GM18951 (cell line): Measurements from ENCODE around the gene CCN2.

ENCODE experiments used
- POLR2A ChIP-seq: IDR thresholded peaks from 4 replicates; pipeline ENCODE4 v1.6.1; 2011; ENCODE audit warnings: mild to moderate bottlenecking; ENCODE audit not compliant: insufficient read length, insufficient read depth; ENCODE audit errors: extremely low read depth
- in situ Hi-C: fragments of 300-500 bp; cut with MboI; formaldehyde crosslinking; loops from one replicate; pipeline ENCODE4 v1.12.0; 2022; ENCODE audit warnings: low sequenced_read_pairs, mixed read lengths, inconsistent platforms; ENCODE audit not compliant: unreplicated experiment

CCN2 gene

GRCh38 chr6:131917763-131918649, 33.2 kb downstream of the CCN2 start:
- in situ Hi-C loops: loop anchor here (25.0 kb wide), 2 partner anchors 231 to 294 kb away; no protein-coding TSS in a partner anchor
- TF ChIP-seq POLR2A: no peak

GRCh38 chr6:131917318-131917717, 33.9 kb downstream of the CCN2 start:
- no peak for TF ChIP-seq POLR2A
- in situ Hi-C loops: loop anchor here (25.0 kb wide), 2 partner anchors 230 to 295 kb away; no protein-coding TSS in a partner anchor

- in situ Hi-C loops: loop anchor here (25.0 kb wide), 2 partner anchors 230 to 295 kb away; no protein-coding TSS in a partner anchor
- TF ChIP-seq POLR2A: no peak
Measured at GRCh38 chr6:131916847-131917246, 34.3 kb downstream of the CCN2 start.

GRCh38 chr6:131916091-131916796, 34.9 kb downstream of the CCN2 start:
- in situ Hi-C loops: loop anchor here (25.0 kb wide), 2 partner anchors 229 to 296 kb away; no protein-coding TSS in a partner anchor

- TF ChIP-seq POLR2A: no peak
- in situ Hi-C loops: loop anchor here (25.0 kb wide), 2 partner anchors 228 to 297 kb away; no protein-coding TSS in a partner anchor
Measured at GRCh38 chr6:131914967-131915751, 36.0 kb downstream of the CCN2 start.

GRCh38 chr6:131914234-131914633, 36.9 kb downstream of the CCN2 start:
- TF ChIP-seq POLR2A: no peak
- in situ Hi-C loops: loop anchor here (25.0 kb wide), 2 partner anchors 227 to 298 kb away; no protein-coding TSS in a partner anchor

GRCh38 chr6:131911951-131912350, 39.2 kb downstream of the CCN2 start:
- TF ChIP-seq POLR2A: no peak
- in situ Hi-C loops: loop anchor here (25.0 kb wide), 2 partner anchors 225 to 300 kb away; no protein-coding TSS in a partner anchor

- no peak for TF ChIP-seq POLR2A
- in situ Hi-C loops: loop anchor here (25.0 kb wide), 2 partner anchors 224 to 301 kb away; no protein-coding TSS in a partner anchor
Measured at GRCh38 chr6:131910956-131911355, 40.2 kb downstream of the CCN2 start.

- in situ Hi-C loops: loop anchor here (25.0 kb wide), 2 partner anchors 223 to 302 kb away; no protein-coding TSS in a partner anchor
- TF ChIP-seq POLR2A: no peak
Measured at GRCh38 chr6:131910219-131910589, 41.0 kb downstream of the CCN2 start.

- in situ Hi-C loops: loop anchor here (25.0 kb wide), 2 partner anchors 222 to 303 kb away; no protein-coding TSS in a partner anchor
Measured at GRCh38 chr6:131909408-131910218, 41.6 kb downstream of the CCN2 start.

GRCh38 chr6:131908787-131909186, 42.4 kb downstream of the CCN2 start:
- in situ Hi-C loops: loop anchor here (25.0 kb wide), 2 partner anchors 221 to 304 kb away; no protein-coding TSS in a partner anchor

More at GRCh38 chr6:131909408-131910218, 41.6 kb downstream of the CCN2 start:
- no peak for TF ChIP-seq POLR2A

- in situ Hi-C loops: loop anchor here (25.0 kb wide), 2 partner anchors 216 to 309 kb away; no protein-coding TSS in a partner anchor
Measured at GRCh38 chr6:131903734-131904133, 47.4 kb downstream of the CCN2 start.

- in situ Hi-C loops: loop anchor here (25.0 kb wide), 2 partner anchors 214 to 311 kb away; no protein-coding TSS in a partner anchor
Measured at GRCh38 chr6:131901326-131901873, 49.8 kb downstream of the CCN2 start.
